Subcutaneous abdominal adipose tissue (tissue), 5 donors: ENCODE results near the gene ANKRD13D.

Source experiments
- H3K27ac ChIP-seq: one replicate; pipeline ENCODE4 v1.7.0; 2013; ENCODE audit warnings: low read depth, mild to moderate bottlenecking, inconsistent platforms, low read length, moderate library complexity
- H3K27me3 ChIP-seq, 5 donors: one replicate each; pipeline ENCODE4 v1.7.0; 2013; ENCODE audit warnings: low read length in 5 of 5, inconsistent platforms in 1 of 5; ENCODE audit not compliant: control insufficient read depth in 5 of 5, insufficient read depth in 4 of 5
- H3K36me3 ChIP-seq, 5 donors: one replicate each; pipeline ENCODE4 v1.7.0; 2013; ENCODE audit warnings: low read length in 5 of 5; ENCODE audit not compliant: control insufficient read depth in 5 of 5, insufficient read depth in 5 of 5
- H3K4me1 ChIP-seq, 5 donors: one replicate each; pipeline ENCODE4 v1.7.0; 2013; ENCODE audit warnings: low read length in 5 of 5, mild to moderate bottlenecking in 3 of 5, moderate library complexity in 1 of 5; ENCODE audit not compliant: control insufficient read depth in 5 of 5, insufficient read depth in 5 of 5
- H3K4me3 ChIP-seq, 5 donors: one replicate each; pipeline ENCODE4 v1.7.0; 2013; ENCODE audit warnings: low read length in 5 of 5, low read depth in 1 of 5
- H3K9ac ChIP-seq, 5 donors: one replicate each; pipeline ENCODE4 v1.7.0; 2013; ENCODE audit warnings: low read length in 5 of 5, mild to moderate bottlenecking in 4 of 5, moderate library complexity in 3 of 5
- H3K9me3 ChIP-seq, 5 donors: one replicate each; pipeline ENCODE4 v1.7.0; 2013; ENCODE audit warnings: low read length in 5 of 5; ENCODE audit not compliant: control insufficient read depth in 5 of 5
- donor health status: healthy.
- donor health status: healthy.
- donor health status: healthy.
- donor health status: healthy.
- donor health status: healthy.

ANKRD13D gene

DNA sequence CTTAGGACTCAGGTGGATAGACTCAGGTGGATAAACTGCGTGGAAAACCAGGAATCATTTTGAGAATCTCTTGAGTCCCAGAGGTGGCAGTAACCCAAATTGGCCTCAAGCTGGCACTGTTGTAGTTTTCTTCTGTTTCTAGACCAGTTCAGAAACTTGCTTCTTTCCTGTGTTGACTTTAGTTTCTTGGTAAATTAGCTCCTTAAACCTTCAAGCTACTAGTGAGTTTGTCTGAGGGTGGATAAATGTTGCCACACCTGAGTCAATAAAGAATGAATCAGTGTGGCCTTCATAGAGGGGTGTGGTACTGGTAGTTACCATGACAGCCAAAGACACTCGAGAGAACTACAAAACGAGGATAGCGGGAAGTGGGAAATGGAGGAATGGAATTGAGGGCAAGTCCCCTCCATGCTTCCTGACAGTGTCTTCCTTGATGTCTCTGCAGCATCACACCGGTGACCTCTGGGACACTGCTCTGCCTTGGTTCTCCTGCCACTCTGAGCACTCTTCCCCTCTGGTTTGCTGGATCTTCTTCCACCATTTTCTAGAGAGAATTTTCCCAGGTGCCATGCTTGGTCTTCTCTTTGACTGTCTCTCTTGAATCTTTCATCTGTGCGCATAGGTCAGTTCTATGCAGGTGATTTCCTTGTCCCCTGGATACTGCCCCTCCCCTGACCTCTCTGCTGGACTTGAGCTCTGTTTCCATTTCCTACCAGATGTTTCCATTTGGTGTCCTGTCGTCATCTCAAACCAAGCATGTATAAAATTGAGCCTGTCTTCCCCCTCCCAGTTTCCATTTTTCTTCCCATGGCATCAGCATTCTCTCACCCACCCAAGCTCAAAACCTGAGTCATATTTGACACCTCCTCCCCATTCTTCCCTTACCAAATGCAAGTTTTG lies 57.1 kb downstream of the ANKRD13D start:
- H3K4me3 ChIP-seq, result no peak overlapping the region
- no peak overlapping the region for H3K27ac ChIP-seq
- H3K27me3 ChIP-seq, result no peaks in the 10 kb centered on the region
- H3K9me3 ChIP-seq, result no peaks in the 10 kb centered on the region
- H3K9ac ChIP-seq, result no peak overlapping the region
- peaks cover 0 to 21% (median 12%) of the 10 kb centered on the region in 5 donors for H3K4me1 ChIP-seq
- H3K36me3 ChIP-seq, result no peaks in the 10 kb centered on the region

DNA sequence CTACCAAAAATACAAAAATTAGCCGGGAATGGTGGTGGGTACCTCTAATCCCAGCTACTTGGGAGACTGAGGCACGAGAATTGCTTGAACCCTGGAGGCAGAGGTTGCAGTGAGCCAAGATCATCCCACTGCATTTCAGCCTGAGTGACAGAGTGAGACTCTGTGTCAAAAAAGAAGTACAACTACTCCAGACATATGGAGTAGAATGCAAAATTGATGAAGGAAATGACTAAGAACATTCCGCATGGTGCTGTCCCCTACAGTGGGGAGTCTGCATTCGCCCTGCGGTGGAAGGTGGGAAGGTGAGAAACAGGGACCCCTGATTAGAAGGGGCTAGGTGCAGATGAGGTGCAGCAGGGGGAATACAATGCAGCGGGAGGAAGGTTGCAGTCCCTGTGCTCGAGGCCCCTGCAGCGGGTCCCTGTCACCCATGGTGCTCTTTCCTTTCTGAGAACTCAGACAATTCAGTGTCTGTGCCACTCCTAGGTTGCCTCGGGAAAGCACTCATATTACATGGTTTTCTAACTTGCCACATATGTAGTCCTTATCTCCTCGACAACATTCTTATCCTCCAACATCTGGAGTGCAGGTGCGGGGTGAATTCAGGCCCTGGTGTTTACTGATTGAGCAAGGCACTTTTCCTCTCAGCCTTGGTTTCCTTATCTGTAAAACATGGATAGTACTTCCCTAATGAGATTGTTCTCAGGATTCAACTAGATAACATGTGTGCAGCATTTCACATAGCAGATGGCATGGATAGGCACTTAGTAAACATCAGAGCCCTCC lies 59.1 kb downstream of the ANKRD13D start:
- Histone ChIP-seq H3K9me3 (no peaks in the 10 kb centered on the region), H3K9ac (no peak overlapping the region), H3K36me3 (peaks cover 0 to 2% (median 0%) of the 10 kb centered on the region in 5 donors), H3K27ac (no peak overlapping the region), H3K27me3 (no peaks in the 10 kb centered on the region), H3K4me3 (no peak overlapping the region), H3K4me1 (peaks cover 2 to 36% (median 30%) of the 10 kb centered on the region in 5 donors)

DNA sequence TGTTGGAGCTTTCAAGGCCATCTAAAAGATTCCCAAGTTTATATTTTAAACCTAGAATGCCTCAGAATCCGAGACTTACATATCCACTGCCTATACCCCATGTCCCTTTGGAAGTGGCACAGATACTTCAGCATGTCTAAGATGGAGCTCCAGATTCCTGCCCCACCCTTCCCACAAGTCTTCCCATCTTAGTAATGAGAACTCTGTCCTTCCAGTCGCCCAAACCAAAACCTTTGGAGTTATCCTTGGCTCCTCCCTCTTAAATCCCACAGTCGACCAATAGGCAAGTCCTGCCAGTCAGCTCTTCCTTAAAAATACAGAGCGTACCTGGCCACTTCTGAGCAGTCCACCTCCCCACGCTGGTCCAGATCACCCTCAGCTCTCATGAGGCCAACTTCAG lies 59.9 kb downstream of the ANKRD13D start:
- no peak overlapping the region for H3K9ac ChIP-seq
- no peaks in the 10 kb centered on the region for H3K9me3 ChIP-seq
- H3K27ac ChIP-seq, result no peak overlapping the region
- H3K36me3 ChIP-seq, result peaks cover 0 to 2% (median 0%) of the 10 kb centered on the region in 5 donors
- no peak overlapping the region for H3K4me3 ChIP-seq
- H3K4me1 ChIP-seq, result peaks cover 2 to 41% (median 35%) of the 10 kb centered on the region in 5 donors
- no peaks in the 10 kb centered on the region for H3K27me3 ChIP-seq

DNA sequence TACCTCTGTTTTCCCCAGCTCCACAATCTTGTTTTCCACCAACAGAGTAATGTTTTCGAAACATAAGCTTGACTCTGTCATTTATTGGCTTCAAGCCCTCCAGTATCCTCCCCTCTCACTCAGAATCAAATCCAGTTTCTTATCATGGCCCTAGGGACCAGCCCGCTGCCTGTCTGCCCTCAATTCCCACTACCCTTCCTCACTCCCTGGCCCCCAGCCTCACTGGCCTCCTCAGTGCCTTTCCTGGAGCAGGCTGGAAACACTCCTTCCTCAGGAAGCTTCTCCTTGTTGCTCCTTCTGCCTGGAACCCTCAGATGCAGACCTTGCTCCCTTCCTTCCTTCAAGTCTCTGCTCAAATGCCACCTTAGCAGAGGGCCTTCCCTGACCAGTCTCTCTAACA lies 60.4 kb downstream of the ANKRD13D start:
- Histone ChIP-seq H3K4me1 (peaks cover 4 to 45% (median 39%) of the 10 kb centered on the region in 5 donors), H3K9me3 (no peaks in the 10 kb centered on the region), H3K27me3 (no peaks in the 10 kb centered on the region), H3K36me3 (peaks cover 0 to 2% (median 0%) of the 10 kb centered on the region in 5 donors), H3K9ac (no peak overlapping the region), H3K4me3 (no peak overlapping the region), H3K27ac (no peak overlapping the region)

DNA sequence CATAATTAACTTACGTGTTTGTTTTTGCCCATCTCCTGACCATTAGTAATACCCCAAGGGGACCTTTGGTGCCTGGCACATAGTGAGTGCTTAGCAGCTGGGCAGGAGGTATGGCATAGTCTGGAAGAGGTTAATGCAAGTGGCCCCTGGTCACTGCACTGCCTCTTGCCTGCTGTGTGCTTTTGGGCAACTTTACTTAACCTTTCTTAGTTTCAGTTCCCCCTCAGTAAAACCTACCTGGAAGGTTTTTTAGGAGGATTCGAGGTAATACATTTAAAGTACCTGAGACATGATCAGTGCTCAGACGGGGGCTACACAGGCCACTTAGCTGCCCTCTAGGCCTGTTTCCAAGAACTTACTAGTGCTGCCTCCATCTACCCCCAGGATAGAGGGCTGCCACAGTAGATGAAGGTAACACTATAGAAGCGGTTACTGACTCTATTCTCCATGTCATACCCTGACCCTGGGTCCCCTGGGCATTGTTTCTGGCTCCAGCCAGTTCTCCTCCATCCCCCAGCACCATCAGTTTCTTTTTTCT lies 60.9 kb downstream of the ANKRD13D start:
- Histone ChIP-seq H3K4me3 (no peak overlapping the region), H3K4me1 (peaks cover 9 to 50% (median 45%) of the 10 kb centered on the region in 5 donors), H3K9me3 (no peaks in the 10 kb centered on the region), H3K27me3 (no peaks in the 10 kb centered on the region), H3K9ac (no peak overlapping the region), H3K36me3 (peaks cover 0 to 2% (median 0%) of the 10 kb centered on the region in 5 donors), H3K27ac (no peak overlapping the region)

DNA sequence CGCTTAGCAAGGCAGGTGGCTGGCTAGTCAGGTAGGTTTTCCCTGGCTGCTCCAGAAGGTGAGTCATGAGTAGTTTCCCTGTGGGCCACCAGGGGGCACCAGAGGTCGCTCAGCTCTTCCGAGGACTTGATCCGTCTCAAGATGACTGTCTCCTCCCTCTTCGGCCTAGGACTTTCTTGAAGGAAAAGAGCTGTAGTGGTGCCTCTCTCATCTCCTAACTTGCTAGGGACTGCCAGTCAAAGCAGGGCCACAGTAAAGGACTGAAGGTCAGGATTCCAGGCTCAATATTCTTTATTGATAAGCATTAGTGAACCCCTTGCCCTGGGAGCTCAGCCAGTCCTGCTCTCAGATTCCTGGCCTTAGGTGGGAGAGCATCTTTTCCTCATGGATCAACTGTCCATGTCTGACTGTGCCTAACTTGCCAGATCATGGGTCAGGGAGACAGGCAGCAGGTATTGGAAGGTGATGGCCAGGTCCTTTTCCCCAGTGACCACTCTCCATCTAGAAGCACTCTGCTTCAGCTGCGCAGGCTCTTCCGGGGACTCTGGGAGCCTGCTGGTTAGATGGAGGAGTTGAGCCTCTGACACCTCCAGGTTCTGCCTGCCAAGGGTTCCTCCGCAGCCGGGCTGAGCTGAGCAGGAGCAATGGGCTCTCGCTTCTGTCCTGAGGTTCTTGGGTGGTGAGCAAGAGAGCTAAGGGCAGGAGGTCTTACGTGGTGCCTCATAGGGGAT lies 62.3 kb downstream of the ANKRD13D start:
- H3K4me1 ChIP-seq, result peaks cover 12 to 59% (median 56%) of the 10 kb centered on the region in 5 donors
- peak overlapping the region; percentile 31 for H3K27ac ChIP-seq
- H3K9me3 ChIP-seq, result no peaks in the 10 kb centered on the region
- H3K36me3 ChIP-seq, result peaks cover 0 to 2% (median 0%) of the 10 kb centered on the region in 5 donors
- H3K4me3 ChIP-seq, result no peak overlapping the region
- H3K9ac ChIP-seq, result peak overlapping the region in 2 of 5 donors; percentile 6 to 46
- H3K27me3 ChIP-seq, result no peaks in the 10 kb centered on the region
